NCI-H510A treated with DMSO at 0.1 percent for 48 hours (cell line): Measurements from ENCODE around the gene BTAF1.
"Not testable (repeated sequence)": the region's sequence is repeated elsewhere in the genome, so short reads cannot be mapped to it uniquely, and the experiment has no call there.

Experiments
- DNase-seq: peaks from one replicate; lab custom pipeline; 2025; lab: John Stamatoyannopoulos, UW

Gene BTAF1

GRCh38 chr10:91978585-91978984, 55.0 kb downstream of the BTAF1 start:
- DNase-seq, result no peak

GRCh38 chr10:91980319-91980718, 56.7 kb downstream of the BTAF1 start:
- DNase-seq, result no peak

- no peak for DNase-seq
These were observed 59.8 kb downstream of the BTAF1 start for GRCh38 chr10:91983416-91983815.

- no peak for DNase-seq
These were observed 63.9 kb downstream of the BTAF1 start for GRCh38 chr10:91987397-91988037.

GRCh38 chr10:91992031-91992430, 68.5 kb downstream of the BTAF1 start:
- DNase-seq, result no peak

GRCh38 chr10:91996266-91996665, 72.7 kb downstream of the BTAF1 start:
- no peak for DNase-seq

GRCh38 chr10:92001581-92001980, 78.0 kb downstream of the BTAF1 start:
- DNase-seq, result no peak

- DNase-seq, result no peak
These were observed 78.4 kb downstream of the BTAF1 start for GRCh38 chr10:92001995-92002394.

- no peak for DNase-seq
These were observed 79.7 kb downstream of the BTAF1 start for GRCh38 chr10:92003258-92003657.

GRCh38 chr10:92005978-92006377, 82.4 kb downstream of the BTAF1 start:
- DNase-seq, result no peak

GRCh38 chr10:92009445-92009844, 85.9 kb downstream of the BTAF1 start:
- no peak for DNase-seq

GRCh38 chr10:92010047-92010735, 86.6 kb downstream of the BTAF1 start:
- DNase-seq, result no peak

GRCh38 chr10:92011560-92012214, 88.1 kb downstream of the BTAF1 start:
- no peak for DNase-seq

GRCh38 chr10:92014620-92015019, 91.0 kb downstream of the BTAF1 start:
- DNase-seq, result no peak

GRCh38 chr10:92024700-92025099, 101.1 kb downstream of the BTAF1 start:
- DNase-seq, result no peak

GRCh38 chr10:92025340-92025739, 101.8 kb downstream of the BTAF1 start:
- DNase-seq, result not testable (repeated sequence)

- DNase-seq, result no peak
These were observed 103.6 kb downstream of the BTAF1 start for GRCh38 chr10:92027141-92027540.

GRCh38 chr10:92031580-92031979, 108.0 kb downstream of the BTAF1 start:
- DNase-seq, result no peak

- not testable (repeated sequence) for DNase-seq
These were observed 109.5 kb downstream of the BTAF1 start for GRCh38 chr10:92033070-92033469.

- DNase-seq, result no peak
These were observed 115.4 kb downstream of the BTAF1 start for GRCh38 chr10:92038949-92039348.

- no peak for DNase-seq
These were observed 119.0 kb downstream of the BTAF1 start for GRCh38 chr10:92042541-92042940.

GRCh38 chr10:92045641-92046106, 122.1 kb downstream of the BTAF1 start:
- DNase-seq, result no peak

- no peak for DNase-seq
These were observed 123.6 kb downstream of the BTAF1 start for GRCh38 chr10:92047215-92047614.
